ENCODE measurements around the gene NUDT3.

- TF ChIP-seq CTCF (IDR thresholded peaks at IDR 0.05) = no peak
- no peak for TF ChIP-seq ZFX (IDR thresholded peaks at IDR 0.05; ENCODE audit: borderline replicate concordance)
Measured at GRCh38 chr6:34438705-34439104, 46.2 kb upstream of the NUDT3 start.

Measured in 22Rv1 (cell line).